HG02798 (cell line): Measurements from ENCODE around the gene ZC3HAV1.
A peak's percentile ranks its signal among the peaks of the same experiment; 100 is the strongest.
"Not testable (repeated sequence)": the region's sequence is repeated elsewhere in the genome, so short reads cannot be mapped to it uniquely, and the experiment has no call there.

Experiments used
- ATAC-seq: cut with Tn5 transposase; IDR thresholded peaks from one replicate; pipeline ENCODE4 v1.9.1; 2021; ENCODE audit warnings: mild to moderate bottlenecking; ENCODE audit not compliant: unreplicated experiment, poor library complexity

ZC3HAV1 gene

DNA sequence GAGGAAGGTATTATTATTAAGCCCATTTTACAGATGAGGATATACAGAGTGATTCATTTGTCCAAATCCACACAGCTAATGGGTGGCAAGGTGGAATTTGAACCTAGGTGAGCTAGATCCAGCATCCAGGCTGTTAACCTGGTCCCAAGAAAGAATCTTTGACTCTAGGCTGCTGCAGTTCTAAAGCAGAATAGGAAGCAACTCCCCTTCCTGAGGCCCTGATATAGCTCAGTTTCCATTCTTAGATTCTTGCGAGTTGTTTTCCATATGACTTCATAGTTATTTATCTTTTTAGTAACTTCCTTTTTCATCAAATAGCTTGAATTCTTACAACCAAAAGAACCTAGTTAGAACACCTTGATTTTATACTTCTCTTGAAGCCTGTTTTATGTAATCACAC is 49.6 kb downstream of the ZC3HAV1 start:
- no peak for ATAC-seq

DNA sequence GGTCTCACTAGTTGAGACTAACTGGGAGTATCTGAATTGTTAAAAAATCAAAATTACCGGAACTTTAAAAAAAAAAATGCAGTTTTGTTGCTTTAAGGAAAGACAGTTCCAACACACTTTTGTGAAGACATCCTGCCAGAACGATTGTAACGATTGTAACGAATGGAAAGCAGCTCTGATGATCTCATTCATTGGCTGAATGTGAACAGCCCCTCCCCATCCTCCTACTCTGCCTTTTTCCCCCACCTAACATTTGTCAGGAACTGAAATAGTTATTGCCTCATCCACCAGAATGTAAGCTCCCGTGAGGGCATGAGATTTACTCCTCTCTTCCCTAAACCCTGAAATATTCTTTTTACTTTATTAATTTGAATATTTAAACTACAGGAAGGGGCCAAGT is 50.6 kb downstream of the ZC3HAV1 start:
- no peak for ATAC-seq

DNA sequence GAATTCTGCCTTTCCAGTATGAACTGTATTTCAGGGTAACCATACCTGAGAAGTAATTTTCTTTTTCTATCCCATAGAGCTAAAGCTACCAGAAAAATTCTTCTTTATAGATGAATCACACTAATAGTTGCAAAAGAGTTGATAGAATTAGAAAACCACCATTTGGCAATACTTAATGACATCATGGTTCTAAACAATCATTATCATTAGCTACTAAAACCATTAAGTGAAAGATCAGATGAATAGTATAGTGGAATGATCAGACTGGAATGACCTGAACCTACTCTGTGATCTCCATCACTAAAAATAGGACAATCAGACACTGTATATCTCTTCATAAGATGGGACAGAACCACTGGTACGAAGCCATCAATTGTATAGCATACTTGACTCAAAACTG is 53.8 kb downstream of the ZC3HAV1 start:
- ATAC-seq: no peak

DNA sequence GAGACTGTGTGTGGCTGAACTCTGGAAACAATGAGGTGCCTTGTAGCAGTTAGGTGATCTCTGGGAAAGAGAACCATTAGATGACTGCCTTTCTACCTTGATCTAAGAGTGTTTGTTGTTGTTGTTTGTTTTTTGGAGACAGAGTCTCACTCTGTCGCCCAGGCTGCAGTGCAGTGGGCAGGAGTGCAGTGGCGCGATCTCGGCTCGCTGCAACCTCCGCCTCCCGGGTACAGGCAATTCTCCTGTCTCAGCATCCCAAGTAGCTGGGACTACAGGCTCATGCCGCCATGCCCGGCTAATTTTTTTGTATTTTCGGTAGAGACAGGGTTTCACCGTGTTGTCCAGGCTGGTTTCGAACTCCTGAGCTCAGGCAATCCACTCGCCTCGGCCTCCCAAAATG is 54.9 kb downstream of the ZC3HAV1 start:
- ATAC-seq: not testable (repeated sequence)

DNA sequence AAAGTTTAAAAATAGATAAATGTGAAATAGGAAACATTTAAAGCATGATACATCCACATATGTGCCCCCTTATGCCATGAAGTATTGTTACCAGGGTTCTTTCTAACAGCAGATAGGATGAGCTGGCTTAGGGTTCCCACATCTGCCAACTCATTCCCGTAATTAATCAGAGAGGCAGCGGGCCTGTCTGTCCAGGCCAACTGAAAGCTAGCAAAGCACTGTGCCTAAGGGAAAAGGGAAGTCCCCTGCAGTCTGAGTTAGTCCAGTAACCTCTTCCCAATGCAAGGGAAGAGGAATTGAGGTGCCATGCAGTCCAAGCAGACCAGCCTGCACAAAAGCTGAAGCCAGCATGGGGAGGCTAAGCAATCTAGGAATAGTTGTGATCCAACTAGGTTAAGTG is 55.4 kb downstream of the ZC3HAV1 start:
- no peak for ATAC-seq

DNA sequence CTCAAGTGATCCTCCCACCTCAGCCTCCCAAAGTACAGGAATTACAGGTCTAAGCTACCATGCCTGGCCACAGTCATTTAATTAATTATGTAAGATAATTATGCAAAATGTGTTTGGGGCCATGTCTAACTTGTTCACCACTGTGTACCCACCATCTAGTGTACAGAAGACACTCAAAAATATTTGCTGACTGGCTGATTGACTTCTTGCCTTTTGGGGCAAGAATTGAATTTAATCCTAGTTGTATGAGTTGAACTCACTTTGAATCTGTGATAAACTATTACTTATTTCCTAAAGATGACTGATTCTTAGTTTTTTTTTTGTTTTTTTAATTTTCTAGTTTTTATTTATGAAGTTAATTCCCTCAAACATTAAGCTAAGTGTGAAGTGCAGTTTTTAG is 57.9 kb downstream of the ZC3HAV1 start:
- ATAC-seq: no peak

DNA sequence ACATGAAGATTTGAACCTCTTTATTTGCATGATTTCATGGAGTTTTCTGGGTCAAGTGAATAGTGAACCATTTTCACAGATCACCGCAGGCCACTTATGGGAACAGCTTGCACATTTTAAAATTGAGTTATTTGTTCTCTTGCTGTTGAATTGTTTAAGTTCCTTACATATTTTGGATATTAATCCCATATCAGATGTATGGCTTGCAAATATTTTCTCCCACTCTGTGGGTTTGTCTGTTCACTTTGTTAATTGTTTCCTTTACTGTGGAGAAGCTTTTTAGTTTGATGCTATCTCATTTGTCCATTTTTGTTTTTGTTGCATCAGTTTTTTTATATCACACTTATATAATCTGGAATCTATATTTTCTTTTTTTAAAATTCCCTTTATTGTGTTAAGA is 59.6 kb downstream of the ZC3HAV1 start:
- no peak for ATAC-seq

DNA sequence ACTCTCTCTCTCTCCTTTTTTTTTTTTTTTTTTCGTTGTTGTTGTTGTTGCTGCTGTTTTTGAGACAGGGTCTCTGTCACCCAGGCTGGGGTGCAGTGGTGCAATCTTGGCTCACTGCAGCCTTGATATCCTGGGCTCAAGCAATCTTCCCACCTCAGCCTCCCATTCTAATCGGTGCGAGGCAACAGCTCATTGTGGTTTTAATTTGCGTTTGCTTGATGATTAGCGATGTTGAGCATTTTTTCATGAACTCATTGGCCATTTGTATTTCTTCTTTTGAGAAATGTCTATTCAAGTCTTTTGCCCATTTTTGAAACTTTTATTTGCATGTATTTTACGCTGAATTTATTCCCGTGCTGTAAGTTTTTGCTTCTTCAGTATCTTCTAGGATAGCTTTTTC is 60.4 kb downstream of the ZC3HAV1 start:
- no peak for ATAC-seq

DNA sequence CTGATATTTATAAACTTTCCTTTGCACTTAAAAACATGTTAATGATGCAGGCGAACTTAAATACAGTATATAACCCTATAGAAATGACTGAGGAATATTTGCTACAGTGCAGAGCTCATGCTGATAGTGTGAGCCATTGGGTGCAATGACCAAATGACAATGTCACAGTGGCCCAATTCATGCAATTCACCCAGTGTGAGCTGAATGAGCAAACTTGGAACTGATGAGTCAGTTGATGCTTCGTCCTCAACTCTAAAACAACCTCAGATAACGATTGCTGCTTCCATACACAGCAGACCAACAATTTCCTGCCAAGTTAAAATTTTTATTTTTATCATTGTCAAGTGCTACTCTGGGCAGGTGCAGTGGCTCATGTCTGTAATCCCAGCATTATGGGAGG is 61.5 kb downstream of the ZC3HAV1 start:
- no peak for ATAC-seq

DNA sequence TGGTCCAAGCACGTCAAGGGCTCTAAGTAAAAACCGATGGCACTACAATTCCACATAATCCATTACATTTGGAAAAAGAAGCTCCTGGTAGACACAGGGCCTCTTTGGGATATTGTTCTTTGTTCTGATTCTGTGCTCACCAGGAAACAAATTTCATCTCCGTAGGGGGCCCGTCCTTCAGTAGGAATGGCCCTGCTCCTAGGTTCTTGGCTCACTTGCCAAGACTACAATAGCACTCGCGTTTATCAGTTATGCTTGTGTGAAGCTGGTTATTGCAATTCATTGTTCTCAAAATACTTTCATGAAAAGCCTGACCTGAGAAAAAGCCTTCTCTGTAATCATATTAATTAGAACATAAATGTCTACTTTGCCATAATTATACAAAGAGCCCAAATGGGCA is 63.4 kb downstream of the ZC3HAV1 start:
- ATAC-seq: no peak

DNA sequence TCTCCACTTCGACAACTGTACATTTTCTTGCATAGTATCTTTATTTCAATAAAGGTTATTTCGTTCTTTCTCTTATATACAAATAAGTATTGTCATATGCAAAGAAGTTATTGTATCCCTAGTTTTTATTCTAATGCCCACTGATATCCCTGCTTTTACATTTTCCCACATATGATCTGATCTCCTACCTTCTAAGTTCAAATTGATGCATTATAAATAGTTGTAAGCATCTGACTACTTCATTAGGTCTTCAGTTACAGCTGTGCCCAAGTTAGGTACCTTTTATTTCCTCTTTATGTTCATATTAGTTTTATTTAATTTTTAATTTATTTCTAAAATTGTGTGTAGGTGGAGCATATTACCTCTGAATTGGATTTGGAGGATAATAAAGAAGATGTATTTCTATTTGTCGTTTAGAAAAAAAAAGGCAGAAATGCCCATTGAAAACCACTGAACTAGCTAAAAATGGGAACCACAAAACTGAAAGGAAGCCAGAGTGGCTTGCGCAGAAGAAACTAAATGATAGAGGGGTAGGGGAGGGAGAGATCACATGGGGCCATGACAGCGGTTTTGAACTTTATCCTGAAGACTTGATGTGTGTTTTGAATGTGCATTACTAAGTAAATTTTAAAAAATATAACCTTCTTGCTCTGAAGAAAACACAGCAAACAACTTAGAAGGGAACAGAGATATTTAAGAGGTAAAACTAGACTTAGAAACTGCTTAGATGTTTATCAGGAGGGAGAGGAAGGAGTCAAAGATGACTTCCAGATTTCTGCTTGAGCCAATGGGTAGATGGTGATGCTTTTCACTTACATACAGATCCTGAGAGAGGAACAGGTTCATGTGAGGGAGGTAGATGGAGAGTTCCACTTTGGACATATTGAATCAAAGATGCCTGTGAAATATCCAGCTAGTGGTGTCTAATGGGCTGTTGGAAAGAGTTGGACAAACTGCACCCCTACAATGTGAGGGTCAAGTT is 64.4 kb downstream of the ZC3HAV1 start:
- no peak for ATAC-seq

DNA sequence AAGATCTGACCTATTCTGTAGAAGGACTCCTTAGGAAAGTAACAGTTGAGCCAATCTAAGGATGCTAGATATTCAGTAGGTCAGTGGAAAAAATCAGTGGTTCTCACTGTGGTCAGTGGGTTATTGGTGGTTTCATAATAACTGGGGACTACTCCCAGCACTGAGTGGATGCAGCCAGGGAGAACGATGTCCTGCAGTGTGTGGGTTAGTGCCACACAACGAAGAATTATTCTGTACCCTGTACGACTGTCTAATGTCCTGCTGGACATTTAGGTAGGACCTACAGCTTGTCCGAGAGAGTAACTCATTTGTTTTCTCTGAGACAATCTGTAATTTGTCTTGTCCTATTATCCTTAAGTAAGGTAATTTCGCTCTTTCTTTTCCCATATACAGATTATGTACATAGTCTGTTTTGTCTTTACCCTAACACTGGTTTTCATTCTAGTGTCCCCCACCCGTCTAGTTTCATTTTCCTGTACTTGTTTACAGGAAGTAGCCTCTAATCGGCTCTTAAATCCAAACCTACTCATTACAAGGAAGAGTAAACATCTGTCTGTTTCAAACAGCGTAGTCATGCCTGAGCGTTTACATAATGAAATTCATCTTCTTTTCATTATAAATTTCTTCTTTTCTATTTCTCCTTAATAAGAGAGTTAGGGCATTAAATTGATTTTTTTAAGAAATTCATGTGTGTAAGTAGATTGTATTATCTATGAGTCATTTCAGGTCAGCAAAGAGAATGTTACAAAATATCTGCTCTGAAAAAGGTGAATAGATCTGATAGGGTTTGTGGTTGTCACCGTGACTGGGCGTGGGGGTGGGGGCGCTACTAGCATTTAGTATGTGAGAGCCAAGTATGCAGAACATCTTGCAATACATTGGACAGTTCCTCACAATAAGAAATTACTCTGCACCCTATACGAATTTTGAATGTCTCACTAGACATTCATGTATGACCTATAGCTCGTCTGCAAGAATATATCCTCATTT is 65.4 kb downstream of the ZC3HAV1 start:
- ATAC-seq: no peak

DNA sequence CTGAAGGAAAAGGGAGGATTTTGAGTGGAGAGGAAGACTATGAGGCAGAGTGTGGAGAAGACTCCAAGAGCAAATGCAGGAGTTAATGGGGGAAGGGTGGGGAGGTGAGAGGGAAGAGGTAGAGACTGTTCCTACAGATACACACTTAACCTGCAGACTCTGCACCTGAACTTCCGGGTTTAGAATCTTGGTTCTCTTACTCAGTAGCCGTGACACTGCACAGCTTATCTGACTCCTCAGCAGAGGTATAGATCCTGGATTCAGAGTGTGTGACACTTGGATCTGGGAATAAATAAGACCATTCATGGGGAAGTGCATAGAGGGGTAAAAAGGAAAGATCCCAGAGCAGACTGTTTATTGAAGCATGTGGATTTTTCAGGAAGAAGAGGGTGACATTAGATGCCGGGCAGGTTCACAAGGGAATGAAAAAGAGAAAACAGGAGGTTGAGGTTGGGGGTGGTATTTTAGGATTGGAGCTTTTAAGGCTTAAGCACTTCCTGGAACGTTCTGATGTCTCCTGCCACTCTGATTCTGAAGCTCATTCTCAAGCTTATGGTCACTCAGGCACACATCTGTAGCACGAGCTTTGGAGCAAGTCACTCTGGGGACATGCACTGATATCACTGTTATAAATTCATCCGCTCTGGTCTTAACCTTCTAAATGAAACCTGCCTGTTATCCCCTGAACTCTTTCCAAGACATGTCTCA is 68.0 kb downstream of the ZC3HAV1 start:
- no peak for ATAC-seq

DNA sequence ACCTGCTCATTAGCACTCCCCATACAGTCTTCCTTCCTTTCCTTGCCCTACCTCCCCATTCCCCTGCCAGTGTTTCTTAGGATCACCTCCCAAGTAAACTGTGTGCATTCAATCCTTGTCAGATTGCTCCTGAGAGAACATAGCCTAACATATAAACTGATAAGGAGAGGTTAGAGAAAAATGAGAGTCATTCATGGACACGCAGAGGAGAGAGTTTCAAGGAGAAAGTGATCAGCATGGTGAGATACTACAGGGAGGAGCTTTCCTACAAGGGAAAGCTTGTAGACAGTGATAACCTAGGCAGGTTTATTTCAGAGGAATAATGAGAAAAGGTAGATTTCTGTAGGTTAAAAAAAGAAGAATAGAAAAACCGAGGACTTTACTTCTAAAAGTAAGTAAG is 70.8 kb downstream of the ZC3HAV1 start:
- ATAC-seq: no peak

DNA sequence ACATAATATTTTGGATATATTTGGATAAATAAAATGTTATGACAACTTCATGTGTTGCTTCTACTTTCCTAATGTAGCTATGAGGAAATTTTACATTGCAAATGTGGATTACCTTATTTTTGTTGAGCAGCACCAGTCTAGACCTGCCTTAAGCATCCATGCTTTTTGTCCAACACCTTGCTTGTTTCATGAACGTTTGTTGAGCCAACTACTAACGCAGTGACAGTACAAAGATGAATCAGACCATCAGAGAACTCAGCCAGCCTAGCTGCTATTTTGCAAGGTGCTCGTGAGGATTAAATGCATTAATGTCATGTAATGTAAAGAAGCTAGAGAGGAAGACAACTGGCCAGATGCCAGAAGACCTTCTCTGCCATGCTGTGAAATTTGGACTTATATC is 72.6 kb downstream of the ZC3HAV1 start:
- ATAC-seq: no peak

DNA sequence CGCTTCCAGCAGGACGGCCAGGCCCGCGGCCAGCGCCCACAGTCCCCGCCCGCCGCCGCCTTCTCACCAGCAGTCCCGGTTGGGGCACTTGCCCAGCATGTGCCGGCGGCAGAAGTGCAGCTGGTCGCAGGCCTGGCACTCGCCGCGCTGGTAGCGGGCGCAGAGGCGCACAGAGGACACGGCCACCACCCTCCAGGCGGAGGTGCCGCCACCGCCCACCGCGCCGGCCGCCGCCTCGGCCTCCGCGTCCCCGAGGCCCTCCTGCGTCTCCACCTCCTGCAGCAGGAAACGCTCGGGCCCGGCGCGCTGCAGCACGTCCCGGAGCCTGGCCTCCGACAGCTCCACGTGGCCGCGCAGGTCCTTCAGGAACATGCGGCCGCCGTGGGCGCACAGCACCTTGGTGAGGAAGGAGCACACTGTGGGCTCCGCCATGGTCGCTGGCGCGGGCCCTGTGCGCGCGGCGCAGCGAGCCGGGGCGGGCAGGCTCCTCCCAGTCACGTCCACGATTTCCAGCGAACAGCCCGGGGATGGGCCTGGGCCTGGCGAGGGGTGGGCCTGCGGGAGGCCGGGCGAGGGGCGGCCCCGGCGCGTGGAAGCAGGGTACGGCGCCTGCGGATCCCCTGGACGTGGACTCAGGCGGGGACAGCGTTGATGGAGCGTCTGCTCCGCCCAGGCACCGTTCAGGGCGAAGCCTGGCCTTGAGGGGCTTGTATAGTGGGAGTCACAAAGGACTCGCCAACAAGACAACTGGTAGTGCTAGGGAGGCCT is 73.8 kb downstream of the ZC3HAV1 start, which contains the start of gene ZC3HAV1L:
Gene ZC3HAV1L, minus strand, starts transcription at position 457 of the 768 bp plus-strand sequence. Its CDS starts 25 bp downstream, at position 432.
- peak; percentile 89 for ATAC-seq

DNA sequence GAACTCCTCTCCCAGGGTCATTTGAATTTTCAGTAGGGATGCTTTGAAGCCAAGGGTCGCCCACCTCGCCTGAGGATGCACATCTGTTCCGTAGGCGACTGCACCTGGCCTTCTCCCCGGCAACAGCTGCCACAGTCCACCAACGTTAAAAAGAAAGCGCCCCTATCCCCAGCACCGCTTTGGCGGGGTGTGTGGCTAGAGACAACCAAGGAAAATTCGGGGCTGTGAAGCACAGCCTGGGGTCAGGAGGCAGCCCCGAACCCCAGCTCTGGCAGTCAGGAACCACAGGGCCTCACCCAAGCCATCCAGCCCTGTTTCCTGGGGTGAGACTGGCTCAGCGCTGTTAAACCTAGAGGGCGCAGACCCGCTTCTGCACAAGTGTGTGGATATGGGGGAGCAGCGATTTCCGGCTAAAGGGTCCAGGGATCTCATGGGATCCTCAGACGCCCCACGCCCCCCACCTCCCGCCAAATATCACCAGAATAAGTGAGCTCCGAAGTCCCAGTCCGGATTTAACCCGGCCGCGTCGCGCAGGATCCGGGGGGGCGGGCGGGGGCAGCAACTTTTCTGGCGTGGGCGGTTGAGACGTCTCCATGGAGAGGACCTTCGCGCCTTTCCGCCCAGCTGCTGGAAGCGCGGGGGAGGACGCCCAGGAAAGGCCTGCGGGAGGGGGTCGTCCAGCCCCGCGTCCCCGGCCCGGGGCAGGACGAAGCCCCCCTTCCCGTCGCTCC is 74.5 kb downstream of the ZC3HAV1 start:
- peak; percentile 28 for ATAC-seq

DNA sequence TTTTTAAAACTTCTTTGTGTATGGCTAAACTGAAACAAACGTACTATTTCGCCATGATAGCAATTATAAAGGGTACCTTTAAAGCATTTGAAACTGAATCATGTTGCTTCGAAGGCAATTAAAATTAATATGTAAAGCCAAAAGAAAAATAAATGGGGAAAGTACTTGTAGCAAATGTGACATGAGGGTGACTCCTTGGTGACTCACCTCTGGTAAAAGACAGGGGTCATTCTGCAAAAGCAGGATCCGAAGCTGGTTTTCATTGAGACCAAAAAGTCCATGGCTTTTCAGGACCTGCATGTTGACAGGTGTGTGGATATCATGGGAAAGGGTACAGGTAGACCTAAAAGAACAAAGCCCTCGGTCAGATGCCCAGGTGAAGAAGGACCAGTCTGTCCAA is 75.2 kb downstream of the ZC3HAV1 start:
- ATAC-seq: no peak
